ENCODE data around the gene WDTC1. TPM values are rescaled to one million over a fixed set of nuclear protein-coding genes. Genes with fewer than 3 reads are reported as not detected.

WDTC1 gene
- total and polyA plus RNA-seq, 2 of the 13 experiments (the other 11 are each of a cell fraction or from before 2014, with no cell fraction given) = 5.5 TPM

- TF ChIP-seq NKX3-1 (CRISPR knock-in tag; IDR thresholded peaks at IDR 0.05) (no peak), REPIN1 (CRISPR knock-in tag; IDR thresholded peaks at IDR 0.05; ENCODE audit: borderline replicate concordance, low read depth) (peak; percentile 32; the same call in 1 of the 2 replicates), MED1 (CRISPR knock-in tag; IDR thresholded peaks at IDR 0.05) (no peak), FOXP4 (CRISPR knock-in tag; IDR thresholded peaks at IDR 0.05) (0 out of 2 replicates have a peak, but pooled peaks have one; percentile 17), ZNF792 (CRISPR knock-in tag; IDR thresholded peaks at IDR 0.05) (no peak), NBN (conservative IDR thresholded peaks at IDR 0.05) (no peak), GABPA (IDR thresholded peaks at IDR 0.05; ENCODE audit: low read depth, low read length) (no peak), GABPA (CRISPR knock-in tag; IDR thresholded peaks at IDR 0.05; ENCODE audit: low read depth) (no peak), PRDM15 (CRISPR knock-in tag; IDR thresholded peaks at IDR 0.05) (no peak), TRIM22 (IDR thresholded peaks at IDR 0.05) (no peak), ZBTB46 (CRISPR knock-in tag; IDR thresholded peaks at IDR 0.05; ENCODE audit: borderline replicate concordance) (no peak), GATA4 (IDR thresholded peaks at IDR 0.05; ENCODE audit: borderline replicate concordance, low read depth) (no peak), ZNF547 (CRISPR knock-in tag; IDR thresholded peaks at IDR 0.05) (no peak), TP53 (CRISPR knock-in tag; conservative IDR thresholded peaks at IDR 0.05) (0 out of 2 replicates have a peak, but pooled peaks have one; percentile 63), CENPX (CRISPR knock-in tag; IDR thresholded peaks at IDR 0.05) (no peak)
These were observed 123.0 kb downstream of the WDTC1 start (continued) for GRCh38 chr1:27357281-27358037.
